ENCODE measurements around the gene MLEC. TPM values are rescaled to one million over a fixed set of nuclear protein-coding genes. Genes with fewer than 3 reads are reported as not detected.

The MLEC gene
- total and polyA plus RNA-seq, 9 of the 15 experiments (the other 6 are each of a cell fraction or from before 2014, with no cell fraction given) = 18.5 to 108 (median 57.8) TPM

DNA sequence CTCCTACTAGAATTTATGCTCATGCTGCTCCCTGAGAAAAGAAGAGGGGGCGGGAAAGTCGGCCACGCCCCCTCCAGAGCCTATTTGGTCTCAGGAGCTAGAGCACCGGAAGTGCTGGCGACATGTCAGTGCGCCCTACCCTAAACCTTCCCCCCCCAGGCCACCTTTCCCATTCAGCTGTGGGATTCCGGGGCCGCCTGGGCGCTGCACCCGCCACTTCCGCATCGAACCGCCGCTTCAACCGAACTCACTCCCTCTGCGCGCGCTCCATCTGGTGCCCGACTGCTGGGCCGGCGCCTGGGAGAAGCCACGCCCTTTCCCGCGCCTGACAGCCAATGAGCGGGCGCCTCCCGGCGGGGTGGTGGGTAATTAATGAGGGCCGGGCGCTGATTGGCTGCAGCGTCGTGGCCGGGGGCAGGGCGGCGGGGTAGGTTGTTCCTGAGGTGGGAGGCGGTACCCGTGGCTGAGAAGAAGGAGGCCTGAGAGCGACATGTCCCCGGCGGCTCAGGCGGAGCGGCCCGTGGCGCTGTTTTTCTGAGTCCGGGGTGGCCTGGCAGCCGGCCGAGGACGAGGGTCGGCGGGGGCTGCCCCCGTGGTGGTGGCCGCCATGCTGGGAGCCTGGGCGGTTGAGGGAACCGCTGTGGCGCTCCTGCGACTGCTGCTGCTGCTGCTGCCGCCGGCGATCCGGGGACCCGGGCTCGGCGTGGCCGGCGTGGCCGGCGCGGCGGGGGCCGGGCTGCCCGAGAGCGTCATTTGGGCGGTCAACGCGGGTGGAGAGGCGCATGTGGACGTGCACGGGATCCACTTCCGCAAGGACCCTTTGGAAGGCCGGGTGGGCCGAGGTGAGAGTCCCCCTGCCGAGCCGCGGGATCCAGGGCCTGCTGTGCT is at the start of gene MLEC (continued):
- TF ChIP-seq ZNF57 (CRISPR knock-in tag; IDR thresholded peaks at IDR 0.05) (no peak), POLR2AphosphoS5 (IDR thresholded peaks at IDR 0.05; ENCODE audit: control insufficient read depth, insufficient read depth, low read depth, low read length) (peak; percentile 53), OTX1 (CRISPR knock-in tag; IDR thresholded peaks at IDR 0.05) (no peak), GTF2F1 (IDR thresholded peaks at IDR 0.05; ENCODE audit: low read depth, low read length) (0 out of 2 replicates have a peak, but pooled peaks have one; percentile 60), KDM4B (IDR thresholded peaks at IDR 0.05; ENCODE audit: borderline replicate concordance in 2 of 2, low read depth in 1 of 2) (peak in 1 of 2 experiments; percentile 52; a peak in 1 of 4 replicates), CHD1 (IDR thresholded peaks at IDR 0.05; ENCODE audit: low read length) (peak; percentile 95), NCOR1 (IDR thresholded peaks at IDR 0.05) (no peak; the same call in 1 of the 2 replicates), SRSF1 (IDR thresholded peaks at IDR 0.05; ENCODE audit: low read depth, low read length) (0 out of 2 replicates have a peak, but pooled peaks have one; percentile 6), MAFK (IDR thresholded peaks at IDR 0.05; ENCODE audit: low read length) (no peak), SLC30A9 (CRISPR knock-in tag; IDR thresholded peaks at IDR 0.05) (no peak), NCOA1 (IDR thresholded peaks at IDR 0.05; ENCODE audit: low read depth) (peak; percentile 99), ZNF764 (CRISPR knock-in tag; IDR thresholded peaks at IDR 0.05; ENCODE audit: low read depth) (no peak), ZEB2 (IDR thresholded peaks at IDR 0.05) (peak; percentile 96), MITF (IDR thresholded peaks at IDR 0.05) (no peak), ERF (CRISPR knock-in tag; IDR thresholded peaks at IDR 0.05) (no peak; the same call in 1 of the 2 replicates), EP400 (IDR thresholded peaks at IDR 0.05) (peak; percentile 94), NR4A1 (CRISPR knock-in tag; IDR thresholded peaks at IDR 0.05) (no peak), NR4A1 (tag; IDR thresholded peaks at IDR 0.05) (no peak), PURB (CRISPR knock-in tag; IDR thresholded peaks at IDR 0.05; ENCODE audit: low read depth) (no peak), ZNF24 (IDR thresholded peaks at IDR 0.05) (peak; percentile 47; the same call in 1 of the 2 replicates), KAT8 (IDR thresholded peaks at IDR 0.05; ENCODE audit: low read depth) (no peak), TOE1 (IDR thresholded peaks at IDR 0.05; ENCODE audit: borderline replicate concordance) (peak; percentile 72; the same call in 1 of the 2 replicates), TOE1 (CRISPR knock-in tag; IDR thresholded peaks at IDR 0.05; ENCODE audit: borderline replicate concordance, low read depth) (no peak), PHTF2 (CRISPR knock-in tag; IDR thresholded peaks at IDR 0.05) (no peak), SMARCC2 (IDR thresholded peaks at IDR 0.05; ENCODE audit: low read depth) (no peak; the same call in 1 of the 2 replicates), BHLHE40 (IDR thresholded peaks at IDR 0.05; ENCODE audit: low read length) (no peak; the same call in 1 of the 2 replicates)
- TF ChIP-seq, protein P1, sequence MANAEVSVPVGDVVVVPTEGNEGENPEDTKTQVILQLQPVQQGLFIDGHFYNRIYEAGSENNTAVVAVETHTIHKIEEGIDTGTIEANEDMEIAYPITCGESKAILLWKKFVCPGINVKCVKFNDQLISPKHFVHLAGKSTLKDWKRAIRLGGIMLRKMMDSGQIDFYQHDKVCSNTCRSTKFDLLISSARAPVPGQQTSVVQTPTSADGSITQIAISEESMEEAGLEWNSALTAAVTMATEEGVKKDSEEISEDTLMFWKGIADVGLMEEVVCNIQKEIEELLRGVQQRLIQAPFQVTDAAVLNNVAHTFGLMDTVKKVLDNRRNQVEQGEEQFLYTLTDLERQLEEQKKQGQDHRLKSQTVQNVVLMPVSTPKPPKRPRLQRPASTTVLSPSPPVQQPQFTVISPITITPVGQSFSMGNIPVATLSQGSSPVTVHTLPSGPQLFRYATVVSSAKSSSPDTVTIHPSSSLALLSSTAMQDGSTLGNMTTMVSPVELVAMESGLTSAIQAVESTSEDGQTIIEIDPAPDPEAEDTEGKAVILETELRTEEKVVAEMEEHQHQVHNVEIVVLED (CRISPR knock-in tag; IDR thresholded peaks at IDR 0.05) = no peak; the same call in 1 of the 2 replicates
